Epithelial cell of esophagus (primary cell): ENCODE data around the gene FBRSL1.
A peak's percentile ranks its signal among the peaks of the same experiment; 100 is the strongest.

Source experiments
- DNase-seq: peaks from one replicate; pipeline ENCODE4 v3.0.0; 2010; ENCODE audit warnings: low read depth
- H3K4me3 ChIP-seq: 2 replicates; pipeline ENCODE4 v1.5.1; 2011; ENCODE audit warnings: mild to moderate bottlenecking, low read length, control low read depth
- TF ChIP-seq, protein P1 (sequence below): IDR thresholded peaks from 2 replicates; pipeline ENCODE4 v1.5.1; 2011; ENCODE audit warnings: low read depth, mild to moderate bottlenecking, low read length, control low read depth, inconsistent platforms; ENCODE audit not compliant: insufficient read depth; ENCODE audit errors: missing control alignments

FBRSL1 gene

DNA sequence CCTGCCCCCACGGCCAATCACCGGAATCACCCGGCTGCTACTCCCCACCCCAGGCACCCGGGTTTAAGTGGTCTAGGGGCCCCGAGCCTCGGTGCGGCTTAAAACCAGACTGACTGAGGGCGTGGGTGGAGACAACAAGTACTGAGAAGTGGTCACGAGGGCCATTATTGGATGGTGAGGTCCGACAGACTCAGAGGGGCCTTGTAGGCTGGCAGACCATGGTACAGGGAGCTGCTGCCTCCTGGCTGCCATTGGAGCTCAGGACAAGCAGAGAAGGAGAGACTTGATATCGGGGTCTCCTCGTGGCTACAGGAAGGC lies 54.1 kb downstream of the FBRSL1 start:
- no peak overlapping the region for H3K4me3 ChIP-seq
- TF ChIP-seq, protein P1, sequence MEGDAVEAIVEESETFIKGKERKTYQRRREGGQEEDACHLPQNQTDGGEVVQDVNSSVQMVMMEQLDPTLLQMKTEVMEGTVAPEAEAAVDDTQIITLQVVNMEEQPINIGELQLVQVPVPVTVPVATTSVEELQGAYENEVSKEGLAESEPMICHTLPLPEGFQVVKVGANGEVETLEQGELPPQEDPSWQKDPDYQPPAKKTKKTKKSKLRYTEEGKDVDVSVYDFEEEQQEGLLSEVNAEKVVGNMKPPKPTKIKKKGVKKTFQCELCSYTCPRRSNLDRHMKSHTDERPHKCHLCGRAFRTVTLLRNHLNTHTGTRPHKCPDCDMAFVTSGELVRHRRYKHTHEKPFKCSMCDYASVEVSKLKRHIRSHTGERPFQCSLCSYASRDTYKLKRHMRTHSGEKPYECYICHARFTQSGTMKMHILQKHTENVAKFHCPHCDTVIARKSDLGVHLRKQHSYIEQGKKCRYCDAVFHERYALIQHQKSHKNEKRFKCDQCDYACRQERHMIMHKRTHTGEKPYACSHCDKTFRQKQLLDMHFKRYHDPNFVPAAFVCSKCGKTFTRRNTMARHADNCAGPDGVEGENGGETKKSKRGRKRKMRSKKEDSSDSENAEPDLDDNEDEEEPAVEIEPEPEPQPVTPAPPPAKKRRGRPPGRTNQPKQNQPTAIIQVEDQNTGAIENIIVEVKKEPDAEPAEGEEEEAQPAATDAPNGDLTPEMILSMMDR, result no peak
- peak; percentile 11 for DNase-seq

DNA sequence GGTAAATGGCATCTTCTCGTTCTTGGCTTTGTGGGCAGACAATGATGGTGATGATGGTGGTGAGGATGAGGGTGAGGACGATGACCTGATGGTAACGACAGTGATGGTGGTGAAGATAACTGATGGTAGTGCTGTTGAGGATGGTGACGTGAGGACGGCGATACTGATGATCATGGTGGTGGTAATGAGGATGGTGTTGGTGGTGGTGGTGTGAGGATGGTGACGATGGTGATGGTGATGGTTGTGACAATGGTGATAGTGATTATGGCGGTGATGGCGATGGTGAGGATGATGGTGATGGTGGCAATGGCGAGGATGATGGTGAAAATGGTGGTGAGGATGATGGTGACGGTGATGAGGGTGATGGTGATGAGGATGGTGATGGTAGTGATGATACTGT lies 54.5 kb downstream of the FBRSL1 start:
- H3K4me3 ChIP-seq, result no peak overlapping the region
- TF ChIP-seq, protein P1, result no peak
- no peak for DNase-seq

DNA sequence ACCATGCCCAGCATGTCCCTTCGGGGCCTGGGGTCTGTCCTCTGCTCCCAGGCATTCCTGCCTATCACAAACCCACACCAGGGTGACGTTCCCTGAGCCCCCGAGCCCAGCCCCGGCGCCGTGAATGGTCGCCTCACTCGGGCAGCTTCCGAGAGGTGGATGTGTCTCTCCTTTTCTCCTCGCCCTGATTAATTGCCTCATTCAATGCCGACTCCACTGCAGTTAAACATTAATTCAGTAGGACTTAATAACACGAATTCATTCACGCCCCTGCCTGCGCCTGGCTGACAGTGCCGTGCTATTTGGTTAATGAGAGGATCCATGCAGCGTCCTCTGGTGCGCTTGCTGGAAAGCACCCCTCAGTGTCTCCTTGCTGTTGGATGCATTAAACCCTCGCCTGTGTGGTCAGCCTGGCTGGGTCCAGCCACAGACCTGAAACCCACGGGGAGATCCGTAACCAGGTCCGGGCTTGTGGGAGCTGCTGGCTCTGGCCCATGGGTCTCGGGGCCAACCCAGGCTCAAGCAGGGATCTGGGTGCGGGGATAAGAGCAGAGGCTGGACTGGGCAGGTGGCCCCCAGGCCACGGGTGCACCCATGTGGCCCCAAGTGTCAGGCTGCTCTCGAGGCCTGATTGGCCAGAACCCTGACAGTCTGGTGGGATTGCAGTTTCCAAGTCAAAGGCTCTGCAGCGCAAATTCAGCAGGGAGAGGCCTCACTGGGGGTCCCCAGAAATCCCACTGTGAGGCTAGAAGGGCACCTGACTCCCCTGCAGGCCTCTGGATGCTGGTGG lies 55.4 kb downstream of the FBRSL1 start:
- H3K4me3 ChIP-seq, result no peak overlapping the region
- TF ChIP-seq, protein P1, result no peak
- DNase-seq, result no peak

DNA sequence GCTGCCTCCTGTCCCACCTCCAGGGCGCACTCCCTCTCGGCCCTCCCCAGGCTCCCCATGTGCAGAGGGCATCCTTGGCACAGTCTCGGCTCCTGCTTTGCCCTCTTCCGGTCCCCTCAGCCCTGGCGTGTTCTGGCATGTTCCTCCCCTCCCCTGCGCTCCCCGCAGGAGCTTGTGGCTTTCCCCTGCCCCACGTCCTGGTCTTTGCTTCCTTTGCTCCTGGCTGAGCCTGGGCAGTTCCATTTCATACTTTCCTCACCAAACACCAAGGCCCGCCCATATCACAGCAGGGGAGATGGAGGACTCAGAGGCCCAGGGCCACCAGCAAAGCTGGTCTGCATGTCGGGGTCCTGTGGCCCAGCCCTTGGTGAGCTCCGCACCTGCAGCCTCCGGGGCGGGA lies 56.0 kb downstream of the FBRSL1 start:
- no peak overlapping the region for H3K4me3 ChIP-seq
- TF ChIP-seq, protein P1, result no peak
- peak; percentile 44 for DNase-seq

DNA sequence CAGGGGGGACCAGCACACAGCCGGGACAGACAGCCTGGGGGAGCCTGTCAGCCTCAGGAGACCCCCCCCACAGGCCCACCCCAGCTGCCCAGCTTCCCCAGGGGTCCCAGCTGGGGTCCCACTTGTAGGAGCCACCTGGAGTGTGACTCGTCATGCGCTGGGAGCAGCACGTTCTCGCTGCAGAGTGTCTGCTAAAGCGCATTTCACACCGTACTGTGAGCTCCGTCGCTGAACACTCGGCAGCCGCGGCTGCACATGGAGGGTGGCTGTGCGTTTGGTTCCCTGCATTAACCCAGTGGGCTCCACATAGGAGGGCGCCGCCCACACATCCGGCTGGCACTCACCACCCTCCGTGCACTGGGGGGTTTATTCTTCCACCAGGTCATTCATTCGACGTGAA lies 56.7 kb downstream of the FBRSL1 start:
- no peak for DNase-seq
- TF ChIP-seq, protein P1, result no peak
- H3K4me3 ChIP-seq, result no peak overlapping the region

DNA sequence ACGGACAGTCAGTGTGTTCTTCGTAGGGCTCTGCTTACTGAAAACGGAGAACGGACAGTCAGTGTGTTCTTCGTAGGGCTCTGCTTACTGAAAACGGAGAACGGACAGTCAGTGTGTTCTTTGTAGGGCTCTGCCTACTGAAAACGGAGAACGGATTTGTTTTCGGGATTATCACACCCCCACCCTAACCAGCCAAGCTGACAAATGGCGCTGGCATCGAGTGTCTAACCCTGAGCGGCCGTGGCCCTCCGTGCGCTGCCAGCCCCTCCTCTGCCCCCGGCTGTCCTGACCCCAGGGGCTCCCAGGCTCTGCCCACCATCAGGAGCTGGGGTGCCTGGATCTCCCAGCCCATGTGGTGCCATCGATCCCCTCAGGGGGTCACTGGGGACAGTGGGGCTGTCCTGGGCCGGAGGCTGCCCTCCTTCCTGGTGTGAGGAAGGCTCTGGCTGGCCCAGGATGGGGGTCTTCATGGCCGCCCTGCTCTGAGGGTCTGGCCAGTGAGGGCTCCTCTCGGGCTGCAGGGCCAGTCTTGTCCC lies 57.3 kb downstream of the FBRSL1 start:
- TF ChIP-seq, protein P1, result no peak
- no peak overlapping the region for H3K4me3 ChIP-seq
- DNase-seq, result no peak

DNA sequence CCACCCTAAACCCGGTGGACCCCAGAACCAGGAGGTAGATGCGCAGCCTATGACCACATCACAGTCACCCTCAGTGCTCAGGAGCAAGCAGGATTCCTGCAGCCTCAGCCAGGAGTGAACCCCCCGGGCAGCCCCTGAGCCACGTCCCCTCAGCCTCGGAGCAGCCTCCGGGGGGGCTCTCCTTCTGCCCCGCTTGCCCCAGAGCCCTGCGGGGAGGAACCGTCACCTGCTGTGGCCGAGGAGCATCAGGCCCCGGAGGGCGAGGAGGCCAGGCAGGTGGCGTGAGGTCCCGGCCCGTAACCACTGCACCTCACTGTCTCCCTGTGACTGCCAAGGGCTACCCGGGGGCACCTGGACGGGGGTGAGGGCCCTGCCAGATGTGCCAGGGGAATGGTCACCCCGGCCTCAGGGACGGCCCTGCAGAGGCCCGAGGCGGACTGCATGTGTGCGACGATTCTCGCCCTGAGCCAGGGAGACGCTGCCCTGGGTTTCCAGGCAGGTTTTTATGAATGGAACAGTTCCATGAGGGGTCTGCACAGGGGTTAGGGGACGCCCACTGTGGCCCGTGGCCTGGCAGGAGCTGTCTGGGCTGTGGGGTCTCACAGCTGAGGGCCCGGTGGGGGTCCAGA lies 58.6 kb downstream of the FBRSL1 start:
- DNase-seq, result no peak
- TF ChIP-seq, protein P1, result no peak
- H3K4me3 ChIP-seq, result no peak overlapping the region
